ENCODE results near the gene ABCA12. TPM values are rescaled to one million over a fixed set of nuclear protein-coding genes. Genes with fewer than 3 reads are reported as not detected.

Gene ABCA12
- total RNA-seq, 1 donor from 2014 or later: 0.08 TPM

- H3K4me1 Mint-ChIP-seq (ENCODE audit: unreplicated experiment): peaks cover 16% of the 10 kb centered on the region
- TF ChIP-seq, protein P1, sequence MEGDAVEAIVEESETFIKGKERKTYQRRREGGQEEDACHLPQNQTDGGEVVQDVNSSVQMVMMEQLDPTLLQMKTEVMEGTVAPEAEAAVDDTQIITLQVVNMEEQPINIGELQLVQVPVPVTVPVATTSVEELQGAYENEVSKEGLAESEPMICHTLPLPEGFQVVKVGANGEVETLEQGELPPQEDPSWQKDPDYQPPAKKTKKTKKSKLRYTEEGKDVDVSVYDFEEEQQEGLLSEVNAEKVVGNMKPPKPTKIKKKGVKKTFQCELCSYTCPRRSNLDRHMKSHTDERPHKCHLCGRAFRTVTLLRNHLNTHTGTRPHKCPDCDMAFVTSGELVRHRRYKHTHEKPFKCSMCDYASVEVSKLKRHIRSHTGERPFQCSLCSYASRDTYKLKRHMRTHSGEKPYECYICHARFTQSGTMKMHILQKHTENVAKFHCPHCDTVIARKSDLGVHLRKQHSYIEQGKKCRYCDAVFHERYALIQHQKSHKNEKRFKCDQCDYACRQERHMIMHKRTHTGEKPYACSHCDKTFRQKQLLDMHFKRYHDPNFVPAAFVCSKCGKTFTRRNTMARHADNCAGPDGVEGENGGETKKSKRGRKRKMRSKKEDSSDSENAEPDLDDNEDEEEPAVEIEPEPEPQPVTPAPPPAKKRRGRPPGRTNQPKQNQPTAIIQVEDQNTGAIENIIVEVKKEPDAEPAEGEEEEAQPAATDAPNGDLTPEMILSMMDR (IDR thresholded peaks at IDR 0.05): no peak
- no peaks in the 10 kb centered on the region for H3K36me3 Mint-ChIP-seq (ENCODE audit: unreplicated experiment)
- H3K4me3 Mint-ChIP-seq (ENCODE audit: unreplicated experiment): no peak overlapping the region
- peaks cover 3% of the 10 kb centered on the region for H3K9me3 Mint-ChIP-seq (ENCODE audit: unreplicated experiment)
- no peak overlapping the region for H3K27ac Mint-ChIP-seq (ENCODE audit: unreplicated experiment)
- DNase-seq (ENCODE audit: extremely low spot score, unreplicated experiment): no peak
- H3K27me3 Mint-ChIP-seq (ENCODE audit: unreplicated experiment): no peaks in the 10 kb centered on the region
Measured at GRCh38 chr2:215032153-215032552, 106.3 kb downstream of the ABCA12 start.

DNA sequence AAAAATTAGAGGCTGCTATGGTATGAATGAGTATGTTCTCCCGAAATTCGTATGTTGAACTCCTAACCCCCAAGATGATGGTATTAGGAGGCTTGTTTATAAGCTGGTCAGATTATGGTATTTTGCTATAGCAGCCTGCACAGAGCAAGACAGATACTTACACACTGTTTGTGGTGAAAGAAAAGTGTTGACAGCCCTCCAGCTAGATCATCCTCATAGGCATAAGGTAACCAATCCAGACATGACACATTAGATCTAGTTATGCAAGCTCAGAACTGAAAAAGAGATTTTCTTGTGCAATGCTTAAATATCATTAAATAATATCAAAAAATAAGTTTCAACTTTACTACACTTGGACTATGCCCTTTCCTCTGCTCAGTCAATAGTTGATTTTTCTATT, 107.1 kb downstream of the ABCA12 start:
- TF ChIP-seq, protein P1 (IDR thresholded peaks at IDR 0.05): no peak
- H3K27me3 Mint-ChIP-seq (ENCODE audit: unreplicated experiment): no peaks in the 10 kb centered on the region
- H3K36me3 Mint-ChIP-seq (ENCODE audit: unreplicated experiment): no peaks in the 10 kb centered on the region
- no peak overlapping the region for H3K27ac Mint-ChIP-seq (ENCODE audit: unreplicated experiment)
- no peak overlapping the region for H3K4me3 Mint-ChIP-seq (ENCODE audit: unreplicated experiment)
- peaks cover 16% of the 10 kb centered on the region for H3K4me1 Mint-ChIP-seq (ENCODE audit: unreplicated experiment)
- H3K9me3 Mint-ChIP-seq (ENCODE audit: unreplicated experiment): peaks cover 3% of the 10 kb centered on the region
- DNase-seq (ENCODE audit: extremely low spot score, unreplicated experiment): no peak

- Mint-ChIP-seq H3K4me1 (ENCODE audit: unreplicated experiment) (peaks cover 16% of the 10 kb centered on the region), H3K27me3 (ENCODE audit: unreplicated experiment) (no peaks in the 10 kb centered on the region), H3K9me3 (ENCODE audit: unreplicated experiment) (peaks cover 3% of the 10 kb centered on the region), H3K27ac (ENCODE audit: unreplicated experiment) (no peak overlapping the region), H3K4me3 (ENCODE audit: unreplicated experiment) (no peak overlapping the region), H3K36me3 (ENCODE audit: unreplicated experiment) (no peaks in the 10 kb centered on the region)
- TF ChIP-seq, protein P1 (IDR thresholded peaks at IDR 0.05): no peak
- no peak for DNase-seq (ENCODE audit: extremely low spot score, unreplicated experiment)
Measured at GRCh38 chr2:215029936-215030335, 108.5 kb downstream of the ABCA12 start.

GRCh38 chr2:215028231-215028630, 110.2 kb downstream of the ABCA12 start:
- peak overlapping the region; percentile 87 for H3K27ac Mint-ChIP-seq (ENCODE audit: unreplicated experiment)
- H3K27me3 Mint-ChIP-seq (ENCODE audit: unreplicated experiment): no peaks in the 10 kb centered on the region
- H3K4me3 Mint-ChIP-seq (ENCODE audit: unreplicated experiment): no peak overlapping the region
- no peak for DNase-seq (ENCODE audit: extremely low spot score, unreplicated experiment)
- peaks cover 3% of the 10 kb centered on the region for H3K9me3 Mint-ChIP-seq (ENCODE audit: unreplicated experiment)
- H3K36me3 Mint-ChIP-seq (ENCODE audit: unreplicated experiment): no peaks in the 10 kb centered on the region
- peaks cover 16% of the 10 kb centered on the region for H3K4me1 Mint-ChIP-seq (ENCODE audit: unreplicated experiment)
- TF ChIP-seq, protein P1 (IDR thresholded peaks at IDR 0.05): no peak

DNA sequence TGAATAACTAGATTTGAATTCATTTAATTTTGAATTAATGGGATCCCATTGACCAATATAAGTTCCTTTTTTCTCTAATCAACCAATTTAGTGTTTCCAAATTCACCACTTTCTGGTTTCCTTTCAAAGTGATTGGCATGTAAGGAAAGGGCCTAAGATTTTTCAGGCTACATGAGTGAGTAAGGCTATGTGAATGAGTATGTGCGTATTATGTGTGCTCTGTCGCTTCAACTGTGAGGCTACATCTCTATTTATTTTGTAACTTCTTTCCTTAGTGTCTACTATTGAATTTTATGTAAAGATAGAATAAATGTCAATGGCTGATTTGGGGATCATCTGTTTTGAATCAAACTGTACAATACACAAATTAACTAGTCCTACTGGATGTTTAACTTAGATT, 110.6 kb downstream of the ABCA12 start:
- H3K4me1 Mint-ChIP-seq (ENCODE audit: unreplicated experiment): peaks cover 21% of the 10 kb centered on the region
- no peaks in the 10 kb centered on the region for H3K36me3 Mint-ChIP-seq (ENCODE audit: unreplicated experiment)
- H3K27ac Mint-ChIP-seq (ENCODE audit: unreplicated experiment): peak overlapping the region; percentile 87
- TF ChIP-seq, protein P1 (IDR thresholded peaks at IDR 0.05): no peak
- H3K4me3 Mint-ChIP-seq (ENCODE audit: unreplicated experiment): no peak overlapping the region
- DNase-seq (ENCODE audit: extremely low spot score, unreplicated experiment): no peak
- H3K27me3 Mint-ChIP-seq (ENCODE audit: unreplicated experiment): no peaks in the 10 kb centered on the region
- peaks cover 3% of the 10 kb centered on the region for H3K9me3 Mint-ChIP-seq (ENCODE audit: unreplicated experiment)
